Occipital lobe (tissue), 2 donors: Measurements from ENCODE around the gene CCDC15. TPM values are rescaled to one million over a fixed set of nuclear protein-coding genes. Genes with fewer than 3 reads are reported as not detected.
"Not testable (repeated sequence)": the region's sequence is repeated elsewhere in the genome, so short reads cannot be mapped to it uniquely, and the experiment has no call there.

Source experiments
- DNase-seq: peaks from one replicate; lab custom pipeline; 2025; lab: John Stamatoyannopoulos, UW
- total RNA-seq: library from RNA; depleted of rRNA; stranded (reverse); fragments of >200 nt; gene quantifications from one replicate; pipeline ENCODE4 v1.2.3, GENCODE V29; 2014

The CCDC15 gene
- total RNA-seq, 1 donor from 2014 or later: 2.5 TPM

DNA sequence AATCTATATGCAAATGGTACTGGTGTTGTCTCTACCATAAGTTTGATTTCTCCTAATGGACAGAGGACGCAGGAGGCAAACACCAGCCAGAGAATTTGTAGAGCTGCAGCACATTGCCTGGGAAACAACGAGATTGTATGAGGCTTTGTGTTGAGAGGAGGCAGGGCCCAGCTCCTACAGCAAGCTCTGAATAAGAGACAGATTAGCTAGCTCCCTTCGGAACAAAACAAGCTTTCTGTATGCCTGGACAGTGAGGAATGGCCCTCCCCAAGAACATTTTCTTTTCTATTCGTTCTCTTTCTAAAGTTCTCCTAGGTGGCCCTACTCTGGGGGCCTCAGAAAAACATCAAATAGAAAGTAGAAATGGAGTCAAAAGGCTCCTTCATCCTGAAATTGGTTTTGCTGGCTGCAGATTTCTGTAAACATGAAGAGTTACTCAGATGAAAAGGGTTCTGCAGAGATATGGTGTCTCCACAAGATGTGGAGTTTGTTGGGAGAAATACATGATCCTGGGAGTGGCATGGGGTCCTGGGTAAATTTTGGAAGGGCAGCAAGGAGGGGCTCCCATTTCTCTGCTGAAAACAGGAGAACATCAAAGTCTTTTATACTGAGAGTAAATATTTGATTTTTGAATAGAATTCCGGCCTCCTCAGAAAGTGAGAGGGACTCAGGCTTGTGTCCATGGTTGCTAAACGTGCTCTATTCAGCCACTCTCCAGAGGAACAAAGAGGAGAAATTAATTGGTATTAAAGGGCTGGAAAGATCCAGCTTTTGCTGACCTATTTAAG lies 11.3 kb upstream of the CCDC15 start:
- peak; percentile 49 for DNase-seq

DNA sequence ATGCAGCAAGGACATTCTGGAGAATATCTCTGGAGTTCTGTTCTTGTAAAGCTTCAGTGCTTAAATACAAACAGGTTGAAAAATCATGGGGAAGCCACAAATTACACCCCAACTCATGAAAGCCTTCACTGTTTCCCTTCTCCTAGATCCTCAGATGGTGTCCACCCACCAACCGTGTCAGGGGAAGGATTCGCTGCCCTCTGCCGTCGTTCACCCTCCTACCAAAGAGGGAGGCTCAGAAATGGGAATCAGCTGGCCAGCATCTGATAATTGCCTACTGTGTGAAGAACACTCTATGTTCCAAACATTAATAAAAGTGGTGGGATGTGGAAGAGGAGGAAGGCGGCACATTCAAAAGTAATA lies 10.8 kb upstream of the CCDC15 start:
- DNase-seq: peak; percentile 54

DNA sequence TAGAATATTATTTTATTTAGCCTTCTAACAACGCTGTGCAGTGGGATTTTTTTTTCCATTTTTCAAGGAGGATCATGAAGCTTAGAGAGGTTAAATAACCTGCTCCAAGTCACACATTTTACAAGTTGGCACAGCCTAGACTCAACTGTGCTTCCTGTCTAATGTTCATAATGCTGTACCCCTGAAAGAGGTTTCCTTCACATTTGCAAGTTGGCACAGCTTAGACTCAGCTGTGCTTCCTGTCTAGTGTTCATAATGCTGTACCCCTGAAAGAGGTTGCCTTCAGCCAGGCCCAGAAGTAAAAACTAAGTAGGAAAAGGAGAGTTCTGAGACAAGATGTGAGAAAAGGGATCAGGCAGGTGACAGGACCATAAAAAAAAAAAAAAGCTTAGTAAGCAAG lies 10.3 kb upstream of the CCDC15 start:
- no peak for DNase-seq

DNA sequence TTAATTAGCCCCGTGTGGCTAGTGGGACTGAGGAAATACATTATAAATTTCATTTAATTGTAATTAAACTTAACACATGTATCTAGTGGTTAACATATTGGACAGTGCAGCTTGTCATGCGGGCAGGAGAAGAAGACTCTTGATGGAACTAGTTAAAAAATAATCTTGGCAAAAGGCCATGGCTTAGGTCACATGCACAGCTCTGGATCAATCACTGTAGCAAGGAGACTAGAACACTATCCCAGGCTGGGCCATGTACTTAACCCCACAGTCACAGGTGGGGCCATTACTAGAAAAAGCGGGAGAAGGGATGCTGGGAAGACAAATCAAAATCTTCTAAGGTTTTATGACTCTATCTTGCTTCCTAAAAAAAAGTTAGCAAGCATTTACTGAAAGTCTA lies 9.4 kb upstream of the CCDC15 start:
- DNase-seq: no peak

DNA sequence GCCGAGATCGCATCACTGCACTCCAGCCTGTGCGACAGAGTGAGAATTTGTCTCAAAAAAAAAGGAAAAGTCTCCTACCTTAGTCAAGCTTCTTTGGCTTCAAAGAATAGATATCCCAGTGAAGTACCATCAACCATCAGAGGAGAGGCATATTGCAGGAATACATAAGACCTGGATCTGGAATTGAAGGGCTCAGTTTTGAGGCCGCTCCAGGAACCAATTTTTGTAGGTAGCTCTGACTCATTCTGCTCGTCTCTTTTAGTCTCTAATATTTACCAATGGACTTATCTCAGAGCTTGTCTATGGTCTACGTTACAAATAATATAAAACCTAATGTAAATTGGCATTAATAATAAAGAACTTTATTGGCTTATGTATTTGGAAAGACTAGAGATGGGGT lies 8.2 kb upstream of the CCDC15 start:
- DNase-seq: no peak

DNA sequence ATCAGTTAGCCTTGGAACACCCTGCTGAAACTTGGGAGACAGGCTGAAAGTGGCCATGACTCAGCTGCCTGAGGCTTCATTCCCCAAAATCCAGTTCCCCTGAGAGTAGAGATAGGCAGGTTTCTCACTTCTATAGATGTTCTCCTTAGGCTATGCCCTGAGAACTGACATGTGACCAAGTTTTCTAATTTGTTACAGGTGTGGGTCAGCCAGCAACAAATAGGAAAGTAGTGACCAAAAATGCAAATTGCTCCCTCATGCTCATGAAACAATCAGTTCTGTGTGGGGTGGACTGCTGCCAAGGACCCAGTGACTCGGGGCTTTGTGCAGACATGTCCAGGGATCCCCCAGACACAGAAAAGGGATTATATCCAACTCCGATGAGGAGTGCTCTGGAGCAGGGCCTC lies 7.3 kb upstream of the CCDC15 start:
- DNase-seq: peak; percentile 44

DNA sequence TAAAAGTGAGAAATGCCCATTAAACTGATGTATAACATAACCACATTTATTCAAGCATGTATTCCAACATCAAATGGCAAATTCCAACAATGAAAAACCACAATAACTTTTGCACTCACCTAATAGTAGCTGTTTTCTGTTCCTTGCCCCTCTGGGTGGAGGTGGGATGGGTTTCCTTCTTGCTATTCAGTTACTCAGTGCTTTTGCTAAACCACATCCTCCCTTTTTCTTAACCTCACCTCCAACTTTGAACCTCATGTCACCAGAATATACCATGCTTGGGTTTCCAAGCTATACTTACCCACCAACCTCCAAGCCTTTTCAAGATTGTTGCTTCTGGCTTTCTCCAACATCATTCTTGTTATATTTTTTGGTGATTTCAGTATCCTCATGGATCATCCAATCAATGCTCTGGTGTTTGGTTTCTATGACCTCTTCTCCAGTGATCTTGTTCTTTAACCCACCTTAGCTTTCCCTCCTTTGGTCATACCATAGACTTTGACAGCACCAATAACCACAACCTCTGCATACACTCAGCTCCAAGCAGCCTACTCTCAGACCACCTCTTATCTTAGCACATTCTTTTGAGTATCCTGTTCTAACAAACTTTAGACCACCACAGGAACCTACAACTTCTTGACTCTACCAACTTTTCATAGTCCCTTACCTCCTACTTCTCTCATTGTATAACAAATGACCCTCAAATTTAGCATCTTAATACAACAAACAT lies 3.2 kb upstream of the CCDC15 start:
- DNase-seq: no peak

DNA sequence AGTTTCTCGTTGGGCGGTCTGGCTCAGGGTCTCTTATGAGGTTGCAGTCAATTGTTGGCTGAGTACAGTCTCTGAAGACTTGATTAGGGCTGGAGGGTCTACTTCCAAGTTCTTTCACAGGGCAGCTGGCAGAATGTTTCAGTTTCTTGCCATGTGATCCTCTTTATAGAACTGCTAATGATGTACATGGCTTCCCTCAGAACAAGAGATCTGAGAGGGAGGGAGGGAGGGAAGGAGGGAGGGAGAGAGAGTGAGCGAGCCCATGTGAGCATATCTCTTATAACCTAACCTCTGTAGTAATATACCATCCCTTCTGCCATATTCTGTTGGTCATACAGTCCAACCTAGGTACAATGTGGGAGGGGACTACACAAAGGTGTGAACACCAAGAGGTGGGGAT lies 2.7 kb upstream of the CCDC15 start:
- no peak for DNase-seq

DNA sequence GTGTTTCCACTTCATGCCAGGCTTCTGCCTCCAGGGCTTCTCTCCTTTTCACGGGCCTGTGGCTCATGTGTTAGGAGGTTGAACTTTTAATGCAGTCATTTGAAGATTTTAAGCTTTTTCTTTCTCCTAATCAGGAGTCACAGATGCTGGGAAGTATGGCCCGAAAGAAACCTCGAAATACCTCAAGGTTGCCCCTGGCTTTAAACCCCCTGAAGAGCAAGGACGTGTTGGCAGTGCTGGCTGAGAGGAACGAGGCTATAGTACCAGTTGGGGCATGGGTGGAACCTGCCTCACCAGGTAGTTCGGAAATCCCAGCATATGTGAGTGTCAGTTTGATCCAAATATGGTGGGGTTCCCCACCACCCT lies 571 bp downstream of the CCDC15 start:
- DNase-seq: no peak

DNA sequence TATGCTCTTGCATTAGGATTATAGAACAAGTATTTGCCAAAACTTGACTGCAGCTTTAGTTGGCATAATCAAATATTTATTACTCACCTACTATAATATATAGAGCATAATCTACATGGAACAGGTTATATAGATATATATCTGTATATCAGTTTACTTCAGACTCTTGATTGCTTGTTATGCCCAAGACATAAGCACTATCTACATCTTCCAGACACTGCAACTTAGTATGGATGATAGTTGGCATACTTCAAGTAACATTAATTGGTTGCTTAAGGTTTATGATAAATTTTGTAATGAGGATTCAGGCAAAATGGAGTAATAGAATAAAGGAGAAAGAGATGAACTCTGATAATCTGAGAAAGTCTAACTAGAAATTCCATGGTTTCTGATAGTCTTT lies 1.0 kb downstream of the CCDC15 start:
- no peak for DNase-seq

DNA sequence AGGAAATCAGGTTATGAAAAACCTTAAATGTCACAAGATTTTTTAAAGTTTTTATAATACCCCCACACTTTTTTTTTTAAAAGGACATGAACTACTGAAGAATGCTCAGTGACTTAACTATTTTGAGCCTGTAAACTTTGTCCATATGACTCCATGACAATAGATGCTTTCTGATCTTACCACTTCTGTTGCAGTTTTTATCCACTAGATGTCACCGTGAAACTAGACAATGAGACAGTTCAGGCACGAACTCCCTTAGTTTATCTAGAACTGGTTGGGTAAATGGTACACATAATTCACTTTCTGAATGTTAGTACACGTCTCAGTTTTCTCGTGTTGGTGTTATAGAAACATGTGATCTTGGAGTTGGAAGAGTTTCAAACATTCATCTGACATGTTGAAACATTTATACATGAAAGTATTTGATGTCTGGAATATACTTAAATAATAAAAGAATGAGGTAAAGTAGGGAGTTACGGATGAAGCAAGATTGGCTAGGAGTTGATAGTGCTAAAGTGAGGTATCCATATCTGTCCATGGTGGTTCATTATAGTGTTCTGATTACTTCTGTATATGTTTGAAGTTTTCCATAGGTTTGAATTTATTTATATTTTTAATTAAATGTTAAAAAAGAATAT lies 8.1 kb downstream of the CCDC15 start:
- no peak for DNase-seq

DNA sequence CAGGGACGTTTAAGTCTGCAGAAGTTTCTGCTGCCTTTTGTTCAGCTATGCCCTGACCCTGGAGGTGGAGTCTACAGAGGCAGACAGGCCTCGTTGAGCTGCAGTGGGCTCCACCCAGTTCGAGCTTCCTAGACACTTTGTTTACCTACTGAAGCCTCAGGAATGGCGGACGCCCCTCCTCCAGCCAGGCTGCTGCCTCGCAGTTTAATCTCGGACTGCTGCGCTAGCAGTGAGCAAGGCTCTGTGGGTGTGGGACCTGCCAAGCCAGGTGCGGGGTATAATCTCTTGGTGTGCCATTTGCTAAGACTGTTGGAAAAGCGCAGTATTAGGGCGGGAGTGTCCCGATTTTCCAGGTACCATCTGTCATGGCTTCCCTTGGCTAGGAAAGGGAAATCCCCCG lies 14.2 kb downstream of the CCDC15 start:
- DNase-seq: not testable (repeated sequence)

DNA sequence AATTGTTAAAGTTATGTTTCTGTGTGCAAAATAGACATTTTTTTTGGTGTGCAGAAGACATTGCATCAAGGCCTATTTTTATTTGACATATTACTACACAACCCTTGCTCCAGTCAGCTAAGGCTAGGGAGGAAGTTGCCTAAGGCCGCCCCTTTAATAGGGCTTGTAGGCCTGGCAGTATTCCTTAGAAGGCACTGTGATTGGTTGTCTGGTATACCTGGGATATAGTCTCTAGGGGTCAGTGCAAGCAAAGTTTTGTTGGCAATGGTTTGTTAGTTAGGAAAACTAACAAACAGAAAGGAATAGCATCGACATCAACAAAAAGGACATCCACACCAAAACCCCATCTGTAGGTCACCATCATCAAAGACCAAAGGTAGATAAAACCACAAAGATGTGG lies 16.9 kb downstream of the CCDC15 start:
- DNase-seq: no peak

DNA sequence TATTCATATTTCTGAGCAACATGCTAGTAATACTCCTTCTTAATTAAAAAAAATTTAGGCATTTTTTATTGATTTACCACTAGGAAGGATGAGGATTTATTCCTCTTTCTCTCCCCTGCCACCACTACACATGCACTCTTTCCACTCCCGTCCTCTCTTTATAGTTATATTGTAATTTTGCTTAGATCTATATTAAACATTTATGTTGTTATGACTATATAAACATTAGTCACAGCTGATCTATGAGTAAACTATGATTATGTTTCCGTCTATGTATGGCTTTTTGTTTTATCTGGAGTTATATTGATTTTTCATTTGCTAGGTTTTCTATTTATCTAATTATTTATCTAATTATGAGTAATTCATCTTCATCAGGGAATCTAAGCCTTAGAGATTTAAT lies 17.8 kb downstream of the CCDC15 start:
- no peak for DNase-seq

DNA sequence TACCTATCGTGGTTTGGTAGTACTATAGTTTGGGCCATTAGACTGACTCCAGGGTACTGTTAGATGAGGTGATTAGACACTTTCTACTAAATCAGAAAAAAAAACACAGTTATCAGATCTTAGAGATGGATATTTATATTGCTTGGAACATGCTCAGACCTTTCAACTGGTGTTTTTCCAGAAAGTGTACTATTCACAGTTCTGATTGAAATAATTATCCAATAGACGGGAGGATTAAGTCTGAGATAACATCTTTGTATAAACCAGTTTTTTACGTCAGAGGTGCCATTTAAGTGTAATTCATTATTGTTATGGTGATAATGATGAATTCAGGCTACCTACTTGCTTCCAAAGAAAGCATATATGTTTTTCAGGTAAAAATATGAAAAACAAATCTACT lies 22.5 kb downstream of the CCDC15 start:
- DNase-seq: no peak

DNA sequence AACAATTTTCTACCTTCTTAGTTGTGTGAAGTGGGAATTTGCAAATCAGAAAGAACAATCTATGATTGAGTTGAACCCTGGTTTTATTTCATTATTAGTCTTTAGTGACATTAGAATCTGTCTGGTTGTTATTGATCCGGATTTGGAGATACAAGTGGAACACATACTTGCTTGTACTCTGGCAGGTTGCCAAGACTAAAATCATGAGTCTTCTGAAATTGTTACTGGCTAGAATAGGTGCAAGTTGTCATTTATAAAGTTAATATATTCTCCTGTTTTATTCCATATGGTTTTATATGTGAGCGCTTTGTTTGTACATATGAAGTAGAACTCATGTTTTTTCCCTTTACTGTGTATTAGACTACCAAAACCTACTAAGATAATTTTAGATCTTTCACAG lies 23.0 kb downstream of the CCDC15 start:
- DNase-seq: no peak

DNA sequence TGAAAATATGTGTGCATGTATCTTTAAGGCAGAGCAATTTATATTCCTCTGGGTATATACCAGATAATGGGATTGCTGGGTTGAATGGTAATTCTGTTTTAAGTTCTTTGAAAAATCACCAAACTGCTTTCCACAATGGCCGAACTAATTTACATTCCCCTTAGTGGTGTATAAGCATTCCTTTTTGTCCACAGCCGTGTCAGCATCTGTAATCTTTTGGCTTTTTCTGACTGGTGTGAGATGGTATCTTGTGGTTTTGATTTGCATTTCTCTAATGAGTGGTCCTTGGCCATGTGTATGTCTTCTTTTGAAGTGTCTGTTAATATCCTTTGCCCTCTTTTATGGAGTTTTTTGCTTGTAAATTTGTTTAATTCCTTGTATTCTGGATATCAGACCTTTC lies 24.3 kb downstream of the CCDC15 start:
- DNase-seq: no peak

DNA sequence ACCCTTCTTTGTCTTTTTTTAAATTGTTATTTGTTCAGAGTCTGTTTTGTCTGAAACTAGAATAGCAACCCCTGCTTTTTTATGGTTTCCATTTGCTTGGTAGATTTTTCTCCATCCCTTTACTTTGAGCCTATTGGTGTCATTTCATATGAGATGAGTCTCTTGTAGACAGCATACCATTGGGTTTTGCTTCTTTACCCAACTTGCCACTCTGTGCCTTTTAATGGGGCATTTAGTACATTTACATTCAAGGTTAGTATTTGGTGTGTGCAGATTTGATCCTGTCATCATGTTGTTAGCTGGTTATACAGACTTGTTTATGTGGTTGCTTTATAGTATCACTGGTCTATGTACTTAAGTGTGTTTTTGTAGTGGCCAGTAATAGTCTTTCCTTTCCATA lies 28.0 kb downstream of the CCDC15 start:
- no peak for DNase-seq

DNA sequence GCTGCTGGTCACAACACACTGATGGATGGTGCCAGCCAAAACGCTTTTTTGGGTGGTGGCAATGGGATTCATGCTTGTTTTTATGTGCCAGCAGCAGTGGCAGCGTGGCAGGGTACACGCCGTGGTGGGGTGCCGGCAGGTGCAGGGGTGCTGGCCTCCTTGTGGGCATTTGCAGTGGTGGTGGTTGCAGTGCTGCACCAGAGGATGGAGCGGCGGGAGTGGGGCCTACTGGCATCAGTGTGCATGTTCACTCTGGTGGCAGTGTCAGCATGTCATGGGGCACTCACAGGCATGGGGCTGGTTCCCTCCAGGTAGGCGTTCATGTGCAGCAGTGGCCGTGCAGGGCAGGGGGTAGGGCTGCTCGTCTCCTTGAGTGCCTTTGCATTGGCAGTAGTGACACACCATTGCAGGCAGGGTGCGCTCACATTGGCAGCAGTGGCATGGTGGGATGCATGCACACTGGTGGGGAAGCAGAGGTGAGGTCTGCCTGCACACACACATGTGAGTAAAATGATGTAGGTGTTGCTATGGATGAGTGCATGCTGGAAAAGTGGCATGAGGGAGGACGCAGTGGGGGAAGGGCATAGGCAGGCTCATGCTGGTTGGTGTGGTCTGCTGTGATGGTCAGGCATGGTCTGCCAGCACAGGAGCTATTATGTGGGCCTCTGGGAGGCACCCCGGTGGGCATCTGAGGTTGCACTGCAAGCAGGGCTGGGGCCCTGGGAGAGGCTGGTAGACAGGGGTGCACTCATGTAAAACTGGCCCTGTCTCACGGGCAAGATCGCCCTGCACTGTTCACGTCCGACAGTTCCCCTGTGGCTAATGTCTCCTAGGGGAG lies 29.9 kb downstream of the CCDC15 start:
- DNase-seq: no peak

DNA sequence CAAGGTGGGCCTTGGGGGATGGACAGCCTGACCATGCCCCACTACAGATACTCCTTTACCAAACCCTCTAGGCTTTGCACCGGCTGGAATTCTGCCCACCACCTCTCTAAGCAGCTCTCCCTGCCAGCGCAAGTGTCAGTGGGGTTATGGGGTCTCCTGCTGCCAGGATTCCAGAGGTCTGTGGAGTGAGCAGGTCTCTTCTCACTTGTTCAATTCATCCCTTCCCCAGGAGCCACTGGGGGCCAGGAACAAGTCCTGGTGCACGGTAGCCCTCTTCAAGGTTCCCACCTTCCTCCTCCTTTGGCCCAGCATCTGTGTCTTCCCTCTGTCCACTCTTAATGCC lies 30.5 kb downstream of the CCDC15 start:
- no peak for DNase-seq

DNA sequence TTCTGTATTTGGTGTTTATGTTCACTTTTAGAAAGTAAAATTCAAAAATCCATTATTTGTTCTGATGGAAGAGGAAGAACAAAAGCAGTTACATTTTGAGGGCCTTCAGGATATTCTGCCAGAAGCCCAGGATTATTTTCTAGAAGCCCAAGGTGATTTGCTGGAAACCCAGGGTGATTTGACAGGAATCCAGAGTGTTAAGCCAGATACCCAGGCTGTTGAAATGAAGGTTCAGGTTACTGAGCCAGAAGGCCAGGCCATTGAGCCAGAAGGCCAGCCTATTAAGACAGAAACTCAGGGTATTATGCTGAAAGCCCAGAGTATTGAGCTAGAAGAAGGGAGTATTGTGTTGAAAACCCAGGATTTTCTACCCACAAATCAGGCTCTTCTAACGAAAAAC lies 33.1 kb downstream of the CCDC15 start:
- no peak for DNase-seq

DNA sequence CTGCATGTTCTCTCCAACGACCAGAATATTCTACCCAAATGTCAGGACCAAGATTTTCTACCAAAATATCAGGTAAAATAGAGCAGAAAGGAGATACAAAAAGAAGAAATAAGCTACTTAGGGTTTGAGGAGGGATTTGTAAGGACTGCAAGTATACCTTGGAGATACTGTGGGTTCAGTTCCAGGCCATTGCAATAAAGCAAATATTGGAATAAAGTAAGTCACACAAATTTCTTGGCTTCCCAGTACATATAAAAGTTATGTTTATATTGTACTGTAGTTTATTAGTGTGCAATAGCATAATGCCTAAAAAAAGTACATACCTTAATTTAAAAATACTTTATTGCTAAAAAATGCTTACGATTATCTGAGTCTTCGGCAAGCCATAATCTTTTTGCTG lies 34.1 kb downstream of the CCDC15 start:
- no peak for DNase-seq
